Measurements from ENCODE around the gene ACOT11. TPM values are rescaled to one million over a fixed set of nuclear protein-coding genes. Genes with fewer than 3 reads are reported as not detected.

Gene ACOT11
- total RNA-seq: 2.7 and 3.1 TPM in 2 replicates
- long read RNA-seq, partial matches to known transcripts: 0 of 1 reads
- long read RNA-seq, other reads (novel, unspliced or antisense): 1 of 1 reads

GRCh38 chr1:54547601-54548388, at the start of gene ACOT11:
ACOT11 (plus strand) TSS chr1:54548228; CDS start chr1:54548310, 82 bp downstream.
- H3K4me3 Mint-ChIP-seq: no peak within 1 kb of the TSS
- no peak for DNase-seq (ENCODE audit: low read depth, low spot score)
- H3K4me1 Mint-ChIP-seq: peaks cover 15% of the 10 kb centered on the region
- no peak within 1 kb of the TSS for H3K27ac Mint-ChIP-seq (ENCODE audit: unreplicated experiment)
- no peaks in the 10 kb centered on the region for H3K9me3 Mint-ChIP-seq
- H3K36me3 Mint-ChIP-seq (ENCODE audit: low read depth): no peaks in the 10 kb centered on the region
- H3K27me3 Mint-ChIP-seq (ENCODE audit: low read depth): peaks cover 2% of the 10 kb centered on the region
- peak; percentile 15 for TF ChIP-seq CTCF (conservative IDR thresholded peaks at IDR 0.05)

GRCh38 chr1:54498383-54499096, 49.5 kb upstream of the ACOT11 start:
- Mint-ChIP-seq H3K4me3 (peak overlapping the region; percentile 75), H3K27me3 (ENCODE audit: low read depth) (peaks cover 39% of the 10 kb centered on the region), H3K36me3 (ENCODE audit: low read depth) (no peaks in the 10 kb centered on the region), H3K9me3 (no peaks in the 10 kb centered on the region), H3K27ac (ENCODE audit: unreplicated experiment) (no peak overlapping the region), H3K4me1 (peaks cover 16% of the 10 kb centered on the region)
- no peak for TF ChIP-seq CTCF (conservative IDR thresholded peaks at IDR 0.05)
- no peak for DNase-seq (ENCODE audit: low read depth, low spot score)

GRCh38 chr1:54499097-54499359, 49.0 kb upstream of the ACOT11 start:
- H3K27me3 Mint-ChIP-seq (ENCODE audit: low read depth): peaks cover 38% of the 10 kb centered on the region
- no peak for TF ChIP-seq CTCF (conservative IDR thresholded peaks at IDR 0.05)
- H3K9me3 Mint-ChIP-seq: no peaks in the 10 kb centered on the region
- H3K4me3 Mint-ChIP-seq: peak overlapping the region; percentile 75
- no peak overlapping the region for H3K27ac Mint-ChIP-seq (ENCODE audit: unreplicated experiment)
- H3K36me3 Mint-ChIP-seq (ENCODE audit: low read depth): no peaks in the 10 kb centered on the region
- peaks cover 16% of the 10 kb centered on the region for H3K4me1 Mint-ChIP-seq
- DNase-seq (ENCODE audit: low read depth, low spot score): no peak

GRCh38 chr1:54499360-54500106, 48.5 kb upstream of the ACOT11 start:
- H3K27ac Mint-ChIP-seq (ENCODE audit: unreplicated experiment): no peak overlapping the region
- H3K4me3 Mint-ChIP-seq: peak overlapping the region; percentile 75
- H3K4me1 Mint-ChIP-seq: peaks cover 16% of the 10 kb centered on the region
- peak; percentile 65 for TF ChIP-seq CTCF (conservative IDR thresholded peaks at IDR 0.05)
- peaks cover 38% of the 10 kb centered on the region for H3K27me3 Mint-ChIP-seq (ENCODE audit: low read depth)
- H3K36me3 Mint-ChIP-seq (ENCODE audit: low read depth): no peaks in the 10 kb centered on the region
- peak; percentile 43 for DNase-seq (ENCODE audit: low read depth, low spot score)
- H3K9me3 Mint-ChIP-seq: no peaks in the 10 kb centered on the region

- DNase-seq (ENCODE audit: low read depth, low spot score): no peak
- H3K27me3 Mint-ChIP-seq (ENCODE audit: low read depth): peaks cover 38% of the 10 kb centered on the region
- no peaks in the 10 kb centered on the region for H3K36me3 Mint-ChIP-seq (ENCODE audit: low read depth)
- TF ChIP-seq CTCF (conservative IDR thresholded peaks at IDR 0.05): no peak
- H3K9me3 Mint-ChIP-seq: no peaks in the 10 kb centered on the region
- peak overlapping the region; percentile 66 for H3K4me3 Mint-ChIP-seq
- H3K27ac Mint-ChIP-seq (ENCODE audit: unreplicated experiment): no peak overlapping the region
- H3K4me1 Mint-ChIP-seq: peaks cover 16% of the 10 kb centered on the region
Measured at GRCh38 chr1:54500107-54500431, 48.0 kb upstream of the ACOT11 start.
